H7 (cell line): ENCODE data around the gene SLC15A3. TPM values are rescaled to one million over a fixed set of nuclear protein-coding genes. Genes with fewer than 3 reads are reported as not detected.

Experiments used
- DNase-seq: peaks from one replicate; pipeline ENCODE4 v3.0.0; 2012
- H3K27me3 ChIP-seq: 2 replicates; pipeline ENCODE4 v1.6.0; 2011; ENCODE audit warnings: mild to moderate bottlenecking, low read length; ENCODE audit not compliant: control insufficient read depth, insufficient read depth
- H3K36me3 ChIP-seq: replicated peaks from 2 replicates; pipeline ENCODE4 v1.5.1; 2011; ENCODE audit warnings: low read length; ENCODE audit not compliant: control insufficient read depth, insufficient read depth
- H3K4me3 ChIP-seq: 2 replicates; pipeline ENCODE4 v1.5.1; 2011; ENCODE audit warnings: low read depth, mild to moderate bottlenecking, control low read depth, low read length, moderate library complexity; ENCODE audit not compliant: insufficient read depth
- total RNA-seq: library from RNA; depleted of rRNA; stranded (reverse); fragments of >200 nt; shearing (Covaris generic); gene quantifications from 2 replicates; pipeline ENCODE4 v1.2.3, GENCODE V29; 2014

SLC15A3 gene
- total RNA-seq, 1 experiment from 2014 or later = 6.1 TPM

GRCh38 chr11:60966890-60967289 lies 14.9 kb upstream of the SLC15A3 start:
- no peak for DNase-seq
- Histone ChIP-seq H3K27me3 (no peaks in the 10 kb centered on the region), H3K36me3 (no peaks in the 10 kb centered on the region), H3K4me3 (no peak overlapping the region)

DNA sequence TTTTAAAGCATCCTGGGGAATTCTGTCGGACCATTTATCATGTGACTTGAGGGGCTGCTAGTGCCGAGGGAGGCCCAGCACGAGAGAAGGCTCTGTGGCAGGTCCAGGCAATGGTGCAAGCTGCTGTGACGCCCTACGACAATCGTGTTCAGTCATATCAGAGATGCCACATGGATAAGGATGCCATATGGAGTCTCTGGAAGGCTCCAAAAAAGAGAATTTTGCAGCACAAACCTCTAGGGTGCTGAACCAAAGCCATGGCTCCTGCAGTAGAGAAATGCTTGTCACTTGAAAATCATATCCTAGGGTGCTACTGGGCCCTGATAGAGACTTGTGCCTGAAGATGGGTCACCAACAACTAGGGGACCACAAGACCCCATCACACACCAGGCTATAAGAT lies 12.8 kb upstream of the SLC15A3 start:
- no peaks in the 10 kb centered on the region for H3K36me3 ChIP-seq
- H3K27me3 ChIP-seq = no peaks in the 10 kb centered on the region
- DNase-seq = no peak
- no peak overlapping the region for H3K4me3 ChIP-seq

DNA sequence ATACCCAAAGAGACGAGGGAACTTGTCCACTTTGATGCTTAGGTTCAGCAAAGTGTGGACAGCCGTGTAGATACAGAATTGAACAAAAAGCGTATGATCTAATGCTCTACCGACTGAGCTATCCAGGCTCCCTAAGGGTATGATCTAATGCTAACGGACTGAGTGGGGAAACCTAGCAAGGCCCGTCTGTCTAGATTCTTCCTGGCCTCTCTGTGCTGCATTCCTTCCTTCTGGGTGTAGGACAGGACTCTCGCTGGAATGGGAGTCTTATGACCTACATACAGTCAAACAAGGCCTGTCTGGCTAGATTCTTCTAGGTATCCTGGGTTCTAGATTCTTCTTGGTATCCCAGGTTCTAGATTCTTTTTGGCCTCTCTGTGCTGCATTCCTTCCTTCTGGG lies 8.4 kb upstream of the SLC15A3 start:
- no peaks in the 10 kb centered on the region for H3K36me3 ChIP-seq
- DNase-seq = no peak
- no peak overlapping the region for H3K4me3 ChIP-seq
- H3K27me3 ChIP-seq = no peaks in the 10 kb centered on the region

DNA sequence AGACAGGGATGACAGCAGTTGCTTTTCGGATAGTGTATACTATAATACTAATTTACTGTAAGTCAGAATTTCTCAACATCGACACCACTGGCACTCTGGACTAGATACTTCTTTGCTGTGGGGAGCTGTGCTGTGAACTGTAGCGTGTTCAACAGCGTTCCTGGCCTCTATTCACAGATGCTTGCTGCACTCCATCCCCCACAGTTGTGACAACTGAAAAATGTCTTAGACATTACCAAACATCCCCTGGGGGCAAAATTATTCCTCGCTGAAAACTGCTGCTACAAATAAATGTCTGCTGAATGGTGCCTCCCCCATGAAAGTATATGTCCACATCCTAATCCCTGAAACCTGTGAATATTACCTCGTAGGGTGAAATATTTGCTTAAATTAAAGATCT lies 7.5 kb upstream of the SLC15A3 start:
- Histone ChIP-seq H3K27me3 (no peaks in the 10 kb centered on the region), H3K36me3 (no peaks in the 10 kb centered on the region)
- DNase-seq = no peak

DNA sequence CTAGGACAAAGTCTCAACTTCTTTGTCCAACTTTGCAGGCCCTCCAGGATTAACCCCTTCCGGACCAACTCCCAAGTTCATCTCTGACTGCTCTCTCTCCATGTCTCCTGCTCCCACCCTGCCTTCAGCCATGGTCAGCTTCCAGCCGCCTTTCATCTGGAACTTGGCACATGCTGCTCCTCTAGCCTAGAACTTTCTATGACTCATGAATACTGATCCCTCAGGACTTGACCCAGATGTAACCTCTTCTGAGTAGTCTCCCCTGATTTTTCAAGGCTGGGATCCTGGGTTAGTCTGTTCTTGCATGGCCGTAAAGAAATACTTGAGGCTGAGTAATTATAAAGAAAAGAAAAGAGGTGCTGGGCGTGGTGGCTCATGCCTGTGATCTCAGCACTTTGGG lies 5.2 kb upstream of the SLC15A3 start:
- no peak for DNase-seq
- Histone ChIP-seq H3K36me3 (no peaks in the 10 kb centered on the region), H3K27me3 (peaks cover 8% of the 10 kb centered on the region; the same call in 1 of the 2 replicates), H3K4me3 (no peak overlapping the region)

More for the DNA sequence above, 7.5 kb upstream of the SLC15A3 start:
- H3K4me3 ChIP-seq = no peak overlapping the region

DNA sequence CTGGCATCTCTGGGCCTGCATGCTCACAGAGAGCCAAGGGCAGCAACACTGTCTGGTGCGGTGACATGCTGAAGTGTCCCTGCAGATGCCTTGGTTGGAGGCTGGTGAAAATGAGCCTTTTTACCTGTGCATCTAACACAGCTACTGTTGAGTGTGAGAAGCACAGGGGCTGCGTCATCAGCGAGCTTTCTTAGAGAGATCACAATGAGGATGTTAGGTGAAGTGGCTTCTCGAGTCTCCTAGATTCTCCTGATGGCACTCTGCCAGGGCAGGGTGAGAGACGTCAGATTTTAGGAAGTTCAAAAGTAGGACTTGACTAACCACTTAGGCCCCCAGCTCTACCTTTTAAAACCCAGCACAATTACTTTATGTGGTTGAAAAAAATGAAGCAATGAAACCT lies 3.6 kb upstream of the SLC15A3 start:
- no peaks in the 10 kb centered on the region for H3K36me3 ChIP-seq
- H3K4me3 ChIP-seq = no peak overlapping the region
- DNase-seq = no peak
- peaks cover 19% of the 10 kb centered on the region for H3K27me3 ChIP-seq

- Histone ChIP-seq H3K36me3 (no peaks in the 10 kb centered on the region), H3K27me3 (peaks cover 25% of the 10 kb centered on the region), H3K4me3 (no peak overlapping the region)
- no peak for DNase-seq
Observed at GRCh38 chr11:60954421-60954820, 2.4 kb upstream of the SLC15A3 start.

GRCh38 chr11:60953781-60954180 lies 1.8 kb upstream of the SLC15A3 start:
- no peaks in the 10 kb centered on the region for H3K36me3 ChIP-seq
- DNase-seq = no peak
- peaks cover 25% of the 10 kb centered on the region for H3K27me3 ChIP-seq
- no peak overlapping the region for H3K4me3 ChIP-seq

- no peak for DNase-seq
- Histone ChIP-seq H3K4me3 (peak overlapping the region; percentile 54; the same call in 1 of the 2 replicates), H3K36me3 (no peaks in the 10 kb centered on the region), H3K27me3 (peaks cover 25% of the 10 kb centered on the region)
Observed at GRCh38 chr11:60952742-60953170, 780 bp upstream of the SLC15A3 start.

DNA sequence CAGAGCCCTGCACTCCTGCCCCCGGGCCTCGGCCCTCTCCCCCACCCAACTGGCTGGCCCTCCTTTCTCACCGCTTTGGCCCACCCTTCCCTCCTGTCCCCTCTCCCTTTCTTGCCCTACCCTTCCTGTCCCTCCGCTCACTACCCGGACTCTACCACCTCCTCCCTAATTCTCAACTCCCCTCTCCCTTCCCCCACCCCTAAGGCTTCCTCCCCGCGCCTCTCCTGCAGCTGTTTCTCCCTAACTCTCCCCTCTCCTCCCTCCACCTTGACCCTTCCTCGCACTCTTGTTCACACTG lies 421 bp downstream of the SLC15A3 start:
- H3K36me3 ChIP-seq = no peaks in the 10 kb centered on the region
- peak overlapping the region; percentile 54 for H3K4me3 ChIP-seq
- H3K27me3 ChIP-seq = peaks cover 25% of the 10 kb centered on the region
- DNase-seq = no peak

- H3K4me3 ChIP-seq = peak overlapping the region; percentile 54
- no peaks in the 10 kb centered on the region for H3K36me3 ChIP-seq
- H3K27me3 ChIP-seq = peaks cover 25% of the 10 kb centered on the region
- peak; percentile 81 for DNase-seq
Observed at GRCh38 chr11:60950933-60951605, 907 bp downstream of the SLC15A3 start.

- Histone ChIP-seq H3K4me3 (no peak overlapping the region), H3K36me3 (no peaks in the 10 kb centered on the region; the same call in 1 of the 2 replicates), H3K27me3 (peaks cover 25% of the 10 kb centered on the region)
- DNase-seq = peak; percentile 34
Observed at GRCh38 chr11:60950024-60950423, 2.0 kb downstream of the SLC15A3 start.

- no peak for DNase-seq
- peaks cover 23% of the 10 kb centered on the region for H3K27me3 ChIP-seq
- no peaks in the 10 kb centered on the region; the same call in 1 of the 2 replicates for H3K36me3 ChIP-seq
- no peak overlapping the region for H3K4me3 ChIP-seq
Observed at GRCh38 chr11:60948250-60948649, 3.7 kb downstream of the SLC15A3 start.

GRCh38 chr11:60947700-60948099 lies 4.3 kb downstream of the SLC15A3 start:
- DNase-seq = peak; percentile 37
- Histone ChIP-seq H3K27me3 (peaks cover 21% of the 10 kb centered on the region), H3K36me3 (no peaks in the 10 kb centered on the region; the same call in 1 of the 2 replicates), H3K4me3 (no peak overlapping the region)

DNA sequence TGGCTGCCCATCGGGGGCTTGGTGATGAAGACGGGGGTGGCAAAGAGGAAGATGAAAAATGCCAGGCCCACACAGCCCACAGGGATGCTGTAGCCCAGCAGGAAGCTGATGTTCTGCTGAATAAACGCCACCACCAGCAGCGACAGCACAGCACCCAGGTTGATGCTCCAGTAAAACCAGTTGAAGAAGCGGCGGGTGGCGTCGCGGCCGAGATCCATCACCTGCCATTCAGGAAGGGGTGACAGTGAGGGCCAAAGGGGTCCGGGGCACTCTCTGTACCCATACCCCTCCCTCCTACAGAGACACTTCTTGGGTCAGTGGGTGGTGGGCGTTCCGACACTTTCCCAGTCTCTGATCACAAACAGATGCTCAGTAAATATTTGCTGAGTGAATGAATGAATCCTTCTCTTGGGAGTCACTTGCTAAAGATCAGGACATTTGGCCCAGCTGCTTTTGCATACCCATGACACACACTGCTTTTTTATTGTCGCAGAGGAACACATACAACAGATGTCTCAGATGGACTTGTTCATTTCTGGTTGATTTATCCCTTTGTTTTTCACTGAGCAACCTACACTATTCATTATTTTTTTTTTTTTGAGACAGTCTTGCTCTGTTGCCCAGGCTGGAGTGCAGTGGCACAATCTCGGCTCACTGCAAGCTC lies 5.2 kb downstream of the SLC15A3 start:
- peaks cover under 1% of the 10 kb centered on the region; the same call in 1 of the 2 replicates for H3K36me3 ChIP-seq
- no peak for DNase-seq
- H3K27me3 ChIP-seq = peaks cover 15% of the 10 kb centered on the region
- no peak overlapping the region for H3K4me3 ChIP-seq
